HepG2 (cell line): Measurements from ENCODE around the gene BCO2. TPM values are rescaled to one million over a fixed set of nuclear protein-coding genes. Genes with fewer than 3 reads are reported as not detected.

ENCODE experiments used
- ATAC-seq: fragments of 200-7000 bp; cut with Tn5 transposase; 3 replicates; pipeline ENCODE4 v1.9.1; 2020; ENCODE audit warnings: mild to moderate bottlenecking, moderate library complexity
- BruUV-seq: library from RNA; stranded (reverse); fragments of 400-500 nt; replicated peaks from 2 replicates; lab custom pipeline; 2021; lab: Mats Ljungman, UMichigan
- CTCF ChIA-PET: fragments of 300-600 bp; formaldehyde crosslinking; extraction: SDS; loops from one replicate; lab custom pipeline; 2021; ENCODE audit warnings: low total read pairs, inconsistent platforms, low intra/inter-chr PET ratio; lab: Yijun Ruan, JAX
- POLR2A ChIA-PET: fragments of 350-600 bp; sonication (Branson Sonifier 250); formaldehyde crosslinking; loops from one replicate; lab custom pipeline; 2020; ENCODE audit warnings: antibody characterized with exemption, inconsistent platforms; lab: Yijun Ruan, JAX
- DNase-seq: peaks from one replicate; pipeline ENCODE4 v3.0.0-alpha.2; 2015; ENCODE audit warnings: low spot score
- FAIRE-seq: peaks from 3 replicates; lab custom pipeline; 2011; peaks lifted over from hg19 to GRCh38; lab: Jason Lieb, UNC
- H2AFZ ChIP-seq: one replicate; pipeline ENCODE4 v1.6.1; 2011; ENCODE audit warnings: low read length, inconsistent platforms
- H3K27ac ChIP-seq: fragments of 300-600 bp; 3 replicates; pipeline ENCODE4 v1.8.0; 2011; ENCODE audit warnings: mixed run types, mild to moderate bottlenecking, mixed read lengths, low read length, inconsistent platforms; ENCODE audit not compliant: insufficient read depth; ENCODE audit errors: extremely low read length
- H3K27me3 ChIP-seq, 2 experiments: fragments of 200-600 bp in 1 of 2; 2 replicates in 1 of 2; 3 replicates in 1 of 2; pipeline versions ENCODE4 v1.6.0 to v1.8.0; 2011; ENCODE audit warnings: low read length in 2 of 2, mild to moderate bottlenecking in 2 of 2, moderate library complexity in 2 of 2, inconsistent platforms in 1 of 2; ENCODE audit not compliant: insufficient read depth in 2 of 2, control insufficient read depth in 1 of 2
- H3K36me3 ChIP-seq, 2 experiments: fragments of 200-600 bp in 1 of 2; replicated peaks in 1 of 2; 2 replicates in 1 of 2; 3 replicates in 1 of 2; pipeline versions ENCODE4 v1.5.1 to v1.8.0; 2011; ENCODE audit warnings: low read length in 2 of 2, inconsistent platforms in 1 of 2; ENCODE audit not compliant: insufficient read depth in 2 of 2, control insufficient read depth in 1 of 2
- H3K4me1 ChIP-seq: 2 replicates; pipeline ENCODE4 v1.5.1; 2012; ENCODE audit warnings: low read length, inconsistent platforms; ENCODE audit not compliant: insufficient read depth
- H3K4me2 ChIP-seq: 2 replicates; pipeline ENCODE4 v1.6.0; 2011; ENCODE audit warnings: low read depth, low read length, inconsistent platforms
- H3K4me3 ChIP-seq, 3 experiments: fragments of 200-600 bp in 1 of 3; sonication (generic), shearing (Covaris generic) in 1 of 3; replicated peaks in 1 of 3; 2 replicates each; pipeline ENCODE4 v1.5.1; 2011 to 2016; ENCODE audit warnings: low read length in 3 of 3, inconsistent platforms in 2 of 3, low read depth in 2 of 3, mild to moderate bottlenecking in 2 of 3, control low read depth in 1 of 3, mixed read lengths in 1 of 3; ENCODE audit not compliant: insufficient read depth in 1 of 3
- H3K79me2 ChIP-seq: one replicate; pipeline ENCODE4 v1.6.1; 2011; ENCODE audit warnings: low read length, inconsistent platforms; ENCODE audit not compliant: insufficient read depth
- H3K9ac ChIP-seq: 2 replicates; pipeline ENCODE4 v1.6.0; 2011; ENCODE audit warnings: mild to moderate bottlenecking, low read depth, low read length, inconsistent platforms; ENCODE audit not compliant: insufficient read depth
- H3K9me3 ChIP-seq: 2 replicates; pipeline ENCODE4 v1.5.1; 2012; ENCODE audit warnings: mild to moderate bottlenecking, low read length
- H4K20me1 ChIP-seq: 2 replicates; pipeline ENCODE4 v1.6.0; 2011; ENCODE audit warnings: inconsistent platforms, mild to moderate bottlenecking, low read length, moderate library complexity; ENCODE audit not compliant: insufficient read depth
- CBFB ChIP-seq: sonication (generic); formaldehyde crosslinking; IDR thresholded peaks from 2 replicates; pipeline ENCODE4 v1.4.0; 2020; ENCODE audit warnings: missing genetic modification reagents
- PAXIP1 ChIP-seq: sonication (generic); formaldehyde crosslinking; conservative IDR thresholded peaks from 2 replicates; pipeline ENCODE4 v1.4.0; 2020; ENCODE audit warnings: mild to moderate bottlenecking, missing genetic modification reagents, moderate library complexity
- ZNF460 ChIP-seq: sonication (generic); formaldehyde crosslinking; IDR thresholded peaks from 2 replicates; pipeline ENCODE4 v1.5.1; 2020; ENCODE audit warnings: missing genetic modification reagents, mild to moderate bottlenecking, borderline replicate concordance
- WGBS: methylation state at CpG from one replicate; pipeline ENCODE4 v1.1.6; 2017; ENCODE audit warnings: low lambda C conversion rate; 5-methylcytosine and 5-hydroxymethylcytosine counted together
- in situ Hi-C: cut with HindIII; loops from 2 replicates; pipeline ENCODE4 v1.10.0; 2017; ENCODE audit warnings: low pct_unique_long_range_greater_than_20kb; ENCODE audit not compliant: extremely low pct_ligation_motif_present
- intact Hi-C: fragments of 100-400 bp; cut with micrococcal nuclease; formaldehyde crosslinking; loops from one replicate; pipeline ENCODE4 v1.10.0; 2022; ENCODE audit not compliant: unreplicated experiment
- polyA plus RNA-seq, 8 experiments: library from polyadenylated mRNA; depleted of rRNA in 3 of 8; stranded (reverse) in 7 of 8; unstranded in 1 of 8; fragments of >200 nt; fragmentation: Illumina TruSeq in 4 of 8; extraction: Trizol in 4 of 8; gene quantifications; 2 replicates each; pipeline versions ENCODE4 v1.2.1 to v1.2.3, GENCODE V29; 2011 to 2016; ENCODE audit warnings: low read depth in 4 of 8, missing spikeins in 1 of 8, mixed read lengths in 1 of 8; ENCODE audit not compliant: insufficient read depth in 1 of 8
- total RNA-seq, 5 experiments: library from RNA; depleted of rRNA; stranded (reverse); fragments of >200 nt; fragmentation: Illumina TruSeq; extraction: Trizol; gene quantifications; 2 replicates each; pipeline ENCODE4 v1.2.3, GENCODE V29; 2016; ENCODE audit warnings: low read depth in 1 of 5

Gene BCO2
- total and polyA plus RNA-seq, 2 of the 13 experiments (the other 11 are each of a cell fraction or from before 2014, with no cell fraction given): 0.38 to 0.58 TPM

DNA sequence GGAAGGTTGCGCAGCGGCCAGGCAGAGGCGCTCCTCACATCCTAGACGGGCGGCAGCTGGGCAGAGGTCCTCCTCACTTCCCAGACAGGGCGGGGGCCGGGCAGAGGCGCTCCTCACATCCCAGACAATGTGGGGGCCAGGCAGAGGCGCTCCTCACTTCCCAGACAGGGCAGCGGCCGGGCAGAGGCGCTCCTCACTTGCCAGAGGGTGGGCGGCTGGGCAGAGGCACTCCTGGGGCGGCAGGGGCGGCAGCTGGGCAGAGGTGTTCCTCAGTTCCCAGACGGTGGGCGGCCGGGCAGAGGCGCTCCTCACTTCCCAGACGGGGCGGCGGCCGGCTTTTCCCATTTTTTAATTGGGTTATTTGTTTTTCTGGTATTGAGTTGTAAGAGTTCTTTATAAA lies 30.8 kb downstream of the BCO2 start:
- in situ Hi-C loops: no loop called here
- FAIRE-seq: no peak

More for the DNA sequence above, 30.8 kb downstream of the BCO2 start:
- WGBS: 73% methylated on average over 23 of the region's 23 CpGs
- no peaks in the 10 kb centered on the region for H3K27me3 ChIP-seq
- H3K9me3 ChIP-seq: no peaks in the 10 kb centered on the region
- no peak overlapping the region for H3K4me2 ChIP-seq
- no peak overlapping the region for H2AFZ ChIP-seq
- H3K4me1 ChIP-seq: no peaks in the 10 kb centered on the region
- ChIA-PET POLR2A (no interaction called here), CTCF (no interaction called here)
- no TSS peak for BruUV-seq
- no peaks in the 10 kb centered on the region for H3K36me3 ChIP-seq
- H3K4me3 ChIP-seq: no peak overlapping the region
- TF ChIP-seq PAXIP1 (CRISPR knock-in tag) (no peak), ZNF460 (CRISPR knock-in tag) (no peak), CBFB (no peak)
- no peaks in the 10 kb centered on the region for H3K79me2 ChIP-seq
- DNase-seq (no peak), ATAC-seq (no peak)
- no peak overlapping the region for H3K9ac ChIP-seq
- H3K27ac ChIP-seq: no peak overlapping the region
- intact Hi-C loops: no loop called here
- no peaks in the 10 kb centered on the region for H4K20me1 ChIP-seq
